ENCODE measurements around the gene NEURL1.

The NEURL1 gene

DNA sequence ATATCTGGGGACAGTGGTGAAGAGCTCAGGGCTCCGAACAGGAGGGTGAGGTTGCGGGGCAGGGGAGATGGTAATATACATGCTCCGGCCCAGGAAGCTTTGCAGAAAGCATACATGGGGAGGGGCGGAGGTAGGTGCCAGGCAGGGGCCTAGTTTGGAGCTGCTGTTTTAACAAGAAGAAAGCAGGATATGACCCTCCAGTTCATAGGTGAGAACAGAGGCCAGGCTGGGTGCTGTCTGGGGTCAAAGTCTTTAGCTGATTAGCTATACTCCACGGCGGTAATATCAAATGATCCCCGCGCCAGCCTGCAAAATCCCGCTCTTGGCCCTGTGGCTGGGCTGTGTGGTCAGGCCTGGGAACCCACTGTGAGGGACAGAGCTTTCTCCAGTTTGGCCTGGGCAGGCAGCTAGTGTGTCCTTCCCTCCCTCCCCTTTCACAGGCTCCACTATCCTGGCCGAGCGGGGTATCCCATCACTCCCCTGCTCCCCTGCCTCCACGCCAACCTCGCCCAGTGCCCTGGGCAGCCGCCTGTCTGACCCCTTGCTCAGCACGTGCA is 95.6 kb downstream of the NEURL1 start:
- Histone ChIP-seq H3K4me3 (ENCODE audit: low read length) (no peak overlapping the region), H3K27ac (ENCODE audit: low read length) (no peak overlapping the region), H3K9ac (ENCODE audit: low read depth, low read length) (no peak overlapping the region), H3K4me1 (ENCODE audit: insufficient read depth, low read length) (no peaks in the 10 kb centered on the region), H3K9me3 (ENCODE audit: insufficient read depth, low read depth, low read length) (0 out of 2 replicates have a peak, but pooled peaks cover 3% of the 10 kb centered on the region), H3K27me3 (ENCODE audit: insufficient read depth, low read length) (peaks cover under 1% of the 10 kb centered on the region; the same call in 1 of the 2 replicates), H3K36me3 (ENCODE audit: insufficient read depth, low read depth, low read length) (no peaks in the 10 kb centered on the region)

DNA sequence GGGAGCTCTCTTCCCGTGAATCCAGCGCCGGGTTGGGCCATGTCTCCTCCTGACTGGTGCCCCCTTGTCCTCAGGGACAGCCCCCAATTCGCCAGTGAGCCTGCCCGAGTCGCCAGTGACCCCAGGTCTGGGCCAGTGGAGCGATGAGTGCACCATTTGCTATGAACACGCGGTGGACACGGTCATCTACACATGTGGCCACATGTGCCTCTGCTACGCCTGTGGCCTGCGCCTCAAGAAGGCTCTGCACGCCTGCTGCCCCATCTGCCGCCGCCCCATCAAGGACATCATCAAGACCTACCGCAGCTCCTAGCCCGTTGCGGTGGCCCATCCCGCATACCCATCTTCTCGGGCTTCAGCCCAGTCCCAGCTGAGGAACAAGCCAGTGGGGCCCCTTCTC is 96.6 kb downstream of the NEURL1 start:
- Histone ChIP-seq H3K27me3 (ENCODE audit: insufficient read depth, low read length) (no peaks in the 10 kb centered on the region; the same call in 1 of the 2 replicates), H3K36me3 (ENCODE audit: insufficient read depth, low read depth, low read length) (no peaks in the 10 kb centered on the region), H3K27ac (ENCODE audit: low read length) (no peak overlapping the region)

DNA sequence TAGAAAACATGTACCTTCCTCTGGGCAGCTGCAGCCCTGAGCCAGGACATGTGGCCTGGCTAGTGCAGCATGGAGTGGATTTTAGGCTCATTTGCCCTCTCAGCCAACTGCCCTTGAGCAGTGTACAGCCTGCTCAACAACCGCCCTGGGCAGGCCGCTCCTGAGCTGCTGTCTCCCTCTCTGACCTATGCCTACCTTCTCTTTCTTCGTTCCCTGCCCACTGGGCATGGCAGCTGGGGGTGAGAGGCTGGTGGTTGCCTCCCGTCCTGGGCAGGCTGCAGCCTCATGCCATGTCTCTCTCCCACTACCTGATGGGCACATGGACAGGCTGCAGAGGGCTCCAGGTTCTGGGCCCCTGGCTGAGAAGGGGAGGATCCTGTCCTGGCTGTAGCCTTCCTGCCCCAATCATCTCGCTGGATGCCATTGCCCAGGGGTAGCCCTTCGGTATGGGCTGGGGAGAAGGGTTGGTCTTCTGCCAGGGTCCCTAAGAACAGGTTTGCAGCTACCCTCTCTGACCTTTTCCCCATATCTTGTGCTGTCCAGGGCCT is 97.3 kb downstream of the NEURL1 start:
- no peak overlapping the region for H3K9ac ChIP-seq (ENCODE audit: low read depth, low read length)
- no peak overlapping the region for H3K27ac ChIP-seq (ENCODE audit: low read length)
- H3K4me1 ChIP-seq (ENCODE audit: insufficient read depth, low read length), result no peaks in the 10 kb centered on the region
- H3K9me3 ChIP-seq (ENCODE audit: insufficient read depth, low read depth, low read length), result 0 out of 2 replicates have a peak, but pooled peaks cover 3% of the 10 kb centered on the region
- H3K36me3 ChIP-seq (ENCODE audit: insufficient read depth, low read depth, low read length), result no peaks in the 10 kb centered on the region
- H3K4me3 ChIP-seq (ENCODE audit: low read length), result no peak overlapping the region
- H3K27me3 ChIP-seq (ENCODE audit: insufficient read depth, low read length), result no peaks in the 10 kb centered on the region

More for the DNA sequence above, 96.6 kb downstream of the NEURL1 start:
- no peaks in the 10 kb centered on the region for H3K4me1 ChIP-seq (ENCODE audit: insufficient read depth, low read length)
- 0 out of 2 replicates have a peak, but pooled peaks cover 3% of the 10 kb centered on the region for H3K9me3 ChIP-seq (ENCODE audit: insufficient read depth, low read depth, low read length)
- no peak overlapping the region for H3K9ac ChIP-seq (ENCODE audit: low read depth, low read length)
- no peak overlapping the region for H3K4me3 ChIP-seq (ENCODE audit: low read length)

DNA sequence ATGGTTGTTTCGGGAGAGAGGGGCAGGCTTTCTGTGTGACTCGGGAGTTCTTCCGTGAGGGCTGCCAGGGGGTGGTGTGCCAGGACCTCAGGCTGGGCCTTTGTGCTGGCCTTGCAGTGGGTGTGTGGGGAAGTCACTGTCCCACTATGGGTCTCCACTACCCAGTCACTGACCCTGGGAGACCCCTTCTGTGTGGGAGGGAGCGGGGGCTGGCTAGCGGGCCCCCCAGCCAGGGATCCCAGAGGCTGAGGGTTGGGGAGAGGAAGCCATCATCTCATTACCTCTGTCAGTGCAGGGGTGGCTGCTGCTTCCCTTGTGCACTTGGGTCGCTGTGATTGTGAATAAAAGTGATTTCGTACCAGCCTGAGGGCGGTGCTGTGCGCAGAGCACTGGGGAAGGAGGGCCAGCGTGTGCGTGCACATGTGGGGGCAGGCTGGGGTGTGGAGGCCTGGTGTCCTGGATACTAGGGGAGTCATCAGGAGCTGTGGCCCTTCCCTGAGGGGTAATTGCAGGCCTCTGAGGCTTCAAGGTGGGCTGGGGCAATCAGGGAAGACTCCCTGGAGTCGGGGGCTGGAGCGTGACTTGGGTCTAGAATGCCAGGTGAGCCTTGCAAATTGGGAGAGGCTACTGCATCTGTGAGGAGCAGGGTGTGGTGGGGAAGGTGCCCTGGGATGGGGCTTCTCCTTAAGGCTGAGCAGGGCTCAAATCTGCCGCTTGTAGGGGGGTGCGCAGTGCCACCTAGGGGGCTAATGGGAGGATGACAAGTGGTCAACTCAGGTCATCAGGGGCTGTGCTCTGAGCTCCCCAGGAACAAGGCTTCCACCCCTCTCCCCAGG is 98.9 kb downstream of the NEURL1 start:
- no peaks in the 10 kb centered on the region for H3K4me1 ChIP-seq (ENCODE audit: insufficient read depth, low read length)
- H3K27me3 ChIP-seq (ENCODE audit: insufficient read depth, low read length), result no peaks in the 10 kb centered on the region
- 0 out of 2 replicates have a peak, but pooled peaks cover under 1% of the 10 kb centered on the region for H3K9me3 ChIP-seq (ENCODE audit: insufficient read depth, low read depth, low read length)
- no peak overlapping the region for H3K9ac ChIP-seq (ENCODE audit: low read depth, low read length)
- no peak overlapping the region for H3K27ac ChIP-seq (ENCODE audit: low read length)
- H3K4me3 ChIP-seq (ENCODE audit: low read length), result no peak overlapping the region
- H3K36me3 ChIP-seq (ENCODE audit: insufficient read depth, low read depth, low read length), result no peaks in the 10 kb centered on the region

DNA sequence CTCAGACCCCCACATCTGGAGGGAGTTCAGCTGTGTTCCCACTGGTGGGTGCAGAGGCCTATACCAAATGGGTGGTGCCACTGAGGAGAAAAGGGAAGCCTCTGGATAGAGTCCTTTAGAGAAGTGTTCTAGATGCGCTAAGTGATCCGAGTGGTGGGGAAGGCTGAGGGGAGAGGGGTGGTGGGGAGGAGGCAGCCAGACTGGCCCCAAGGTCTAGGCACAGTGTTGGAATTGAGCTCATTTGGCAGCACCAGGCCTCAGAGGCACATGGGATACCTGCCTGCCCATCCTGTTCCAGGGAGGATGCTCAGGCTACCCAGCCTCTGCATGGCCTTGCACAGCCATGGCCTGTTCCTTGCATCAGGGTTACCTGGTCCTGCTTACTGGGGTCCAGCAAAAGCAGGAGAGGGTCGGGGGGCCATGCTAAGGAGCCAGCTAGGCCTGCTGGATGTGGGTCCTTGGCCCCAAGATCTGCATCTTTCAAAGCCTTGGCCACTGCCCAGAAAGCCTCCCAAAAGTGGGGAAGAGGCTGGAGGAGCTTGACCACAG is 99.6 kb downstream of the NEURL1 start:
- no peaks in the 10 kb centered on the region for H3K36me3 ChIP-seq (ENCODE audit: insufficient read depth, low read depth, low read length)
- H3K9me3 ChIP-seq (ENCODE audit: insufficient read depth, low read depth, low read length), result no peaks in the 10 kb centered on the region
- H3K4me3 ChIP-seq (ENCODE audit: low read length), result no peak overlapping the region

DNA sequence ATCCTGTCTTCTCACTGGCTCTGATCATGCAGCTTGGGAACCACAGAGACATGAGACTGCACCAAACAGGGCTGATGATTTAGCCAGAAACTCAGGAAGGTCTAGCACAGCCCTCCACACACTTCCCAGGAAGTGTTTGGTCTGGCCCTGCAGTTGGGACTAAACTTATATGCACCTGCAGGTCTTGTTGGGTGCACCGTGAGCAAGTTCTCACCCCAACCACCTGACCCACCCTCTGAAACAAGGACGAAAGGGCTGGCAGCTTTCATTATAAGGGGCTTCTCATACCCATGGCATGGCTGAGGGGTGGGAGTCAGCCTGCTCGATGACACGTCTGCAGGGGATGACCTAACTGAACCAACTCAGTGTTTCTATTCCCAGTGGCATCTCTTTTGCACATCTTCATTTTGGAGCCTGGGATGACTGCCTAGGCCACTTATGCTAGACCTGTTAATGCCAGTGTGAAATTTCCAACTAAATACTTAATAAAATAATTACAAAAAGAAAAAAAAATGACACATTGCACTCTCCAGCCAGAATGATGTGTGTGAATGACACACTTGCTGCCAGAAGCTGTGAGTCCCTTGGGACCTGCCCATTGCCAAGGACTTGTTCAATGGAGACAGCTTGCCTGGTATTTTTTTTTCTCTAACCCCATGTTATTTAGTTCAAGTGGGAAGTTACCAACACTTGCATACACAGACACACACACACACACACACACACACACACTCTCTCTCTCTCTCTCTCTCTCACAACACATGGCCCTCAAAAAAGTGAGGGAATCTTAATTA is 102.6 kb downstream of the NEURL1 start:
- no peak overlapping the region for H3K4me3 ChIP-seq (ENCODE audit: low read length)
- no peak overlapping the region for H3K9ac ChIP-seq (ENCODE audit: low read depth, low read length)

More for the DNA sequence above, 99.6 kb downstream of the NEURL1 start:
- Histone ChIP-seq H3K4me1 (ENCODE audit: insufficient read depth, low read length) (no peaks in the 10 kb centered on the region), H3K27me3 (ENCODE audit: insufficient read depth, low read length) (no peaks in the 10 kb centered on the region), H3K27ac (ENCODE audit: low read length) (no peak overlapping the region), H3K9ac (ENCODE audit: low read depth, low read length) (no peak overlapping the region)

DNA sequence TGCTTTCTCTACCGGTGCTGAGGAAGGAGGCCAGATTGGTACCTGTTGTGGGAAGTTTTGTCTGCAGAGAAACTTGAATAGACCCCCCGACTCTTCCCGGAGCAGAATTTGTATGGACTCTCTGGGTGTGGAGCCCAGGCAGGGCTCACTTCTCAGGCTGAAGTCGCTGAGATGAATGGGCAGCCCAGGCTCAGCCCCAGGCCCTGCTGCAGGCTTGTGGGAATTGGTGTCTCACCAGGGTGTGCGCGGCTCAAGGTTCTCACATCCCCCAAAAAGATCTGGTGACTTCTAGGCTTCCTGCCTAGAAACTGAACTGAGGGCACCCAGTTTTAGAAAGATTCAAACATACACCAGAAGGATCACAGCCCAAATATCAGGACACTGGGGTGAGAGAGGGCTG is 103.5 kb downstream of the NEURL1 start:
- no peaks in the 10 kb centered on the region for H3K4me1 ChIP-seq (ENCODE audit: insufficient read depth, low read length)
- H3K4me3 ChIP-seq (ENCODE audit: low read length), result no peak overlapping the region
- H3K9me3 ChIP-seq (ENCODE audit: insufficient read depth, low read depth, low read length), result no peaks in the 10 kb centered on the region
- no peaks in the 10 kb centered on the region for H3K36me3 ChIP-seq (ENCODE audit: insufficient read depth, low read depth, low read length)
- H3K27ac ChIP-seq (ENCODE audit: low read length), result no peak overlapping the region
- H3K27me3 ChIP-seq (ENCODE audit: insufficient read depth, low read length), result no peaks in the 10 kb centered on the region
- H3K9ac ChIP-seq (ENCODE audit: low read depth, low read length), result no peak overlapping the region

More for the DNA sequence above, 102.6 kb downstream of the NEURL1 start:
- Histone ChIP-seq H3K27me3 (ENCODE audit: insufficient read depth, low read length) (no peaks in the 10 kb centered on the region), H3K9me3 (ENCODE audit: insufficient read depth, low read depth, low read length) (no peaks in the 10 kb centered on the region), H3K36me3 (ENCODE audit: insufficient read depth, low read depth, low read length) (no peaks in the 10 kb centered on the region), H3K27ac (ENCODE audit: low read length) (no peak overlapping the region), H3K4me1 (ENCODE audit: insufficient read depth, low read length) (no peaks in the 10 kb centered on the region)

DNA sequence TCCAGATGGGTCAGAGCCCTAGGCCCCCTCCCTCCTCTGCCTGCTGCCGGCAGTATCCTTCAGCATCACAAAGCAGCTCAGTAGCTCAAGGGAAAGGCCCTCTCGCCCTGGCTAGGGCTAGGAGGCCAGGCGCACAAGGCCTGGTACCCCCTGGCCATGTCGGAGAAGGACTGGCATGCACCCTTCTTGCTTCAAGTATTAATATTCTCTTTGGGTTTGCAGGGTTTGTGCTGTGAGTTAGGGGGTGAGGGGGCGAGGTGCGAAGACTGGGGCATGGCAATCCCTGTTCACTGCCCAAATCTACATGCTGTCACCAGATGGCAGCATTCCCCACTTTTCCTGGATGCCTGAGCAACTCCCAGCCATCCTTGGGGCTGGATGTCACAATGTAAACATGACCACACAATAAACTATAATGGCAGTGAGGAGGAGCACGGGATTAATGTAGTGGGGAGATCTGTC is 105.2 kb downstream of the NEURL1 start:
- no peaks in the 10 kb centered on the region for H3K9me3 ChIP-seq (ENCODE audit: insufficient read depth, low read depth, low read length)
- no peak overlapping the region for H3K27ac ChIP-seq (ENCODE audit: low read length)
- H3K36me3 ChIP-seq (ENCODE audit: insufficient read depth, low read depth, low read length), result no peaks in the 10 kb centered on the region
- no peak overlapping the region for H3K9ac ChIP-seq (ENCODE audit: low read depth, low read length)
- H3K4me3 ChIP-seq (ENCODE audit: low read length), result no peak overlapping the region
- no peaks in the 10 kb centered on the region for H3K4me1 ChIP-seq (ENCODE audit: insufficient read depth, low read length)
- H3K27me3 ChIP-seq (ENCODE audit: insufficient read depth, low read length), result no peaks in the 10 kb centered on the region

DNA sequence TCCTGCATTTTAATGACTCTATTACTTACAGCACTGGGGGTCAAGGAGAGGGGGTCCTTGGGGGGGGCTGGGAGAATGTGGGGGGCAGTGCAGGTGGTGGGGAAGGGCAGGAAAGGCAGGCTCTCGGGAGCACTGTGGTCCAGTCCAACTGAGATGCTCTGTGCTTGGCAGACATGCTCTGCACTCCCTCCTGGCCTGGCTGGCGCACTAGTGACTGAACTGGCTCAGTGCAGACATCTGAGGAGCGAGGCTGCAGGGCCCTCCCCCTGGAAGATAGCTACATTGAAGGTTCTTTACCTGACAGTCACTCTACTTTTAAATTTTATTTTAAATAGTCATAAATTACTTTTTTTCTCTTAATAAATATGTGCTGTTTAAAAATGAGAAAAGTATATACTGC is 105.7 kb downstream of the NEURL1 start:
- Histone ChIP-seq H3K27ac (ENCODE audit: low read length) (no peak overlapping the region), H3K4me1 (ENCODE audit: insufficient read depth, low read length) (no peaks in the 10 kb centered on the region), H3K9ac (ENCODE audit: low read depth, low read length) (no peak overlapping the region), H3K27me3 (ENCODE audit: insufficient read depth, low read length) (no peaks in the 10 kb centered on the region), H3K36me3 (ENCODE audit: insufficient read depth, low read depth, low read length) (no peaks in the 10 kb centered on the region), H3K4me3 (ENCODE audit: low read length) (no peak overlapping the region), H3K9me3 (ENCODE audit: insufficient read depth, low read depth, low read length) (no peaks in the 10 kb centered on the region)

DNA sequence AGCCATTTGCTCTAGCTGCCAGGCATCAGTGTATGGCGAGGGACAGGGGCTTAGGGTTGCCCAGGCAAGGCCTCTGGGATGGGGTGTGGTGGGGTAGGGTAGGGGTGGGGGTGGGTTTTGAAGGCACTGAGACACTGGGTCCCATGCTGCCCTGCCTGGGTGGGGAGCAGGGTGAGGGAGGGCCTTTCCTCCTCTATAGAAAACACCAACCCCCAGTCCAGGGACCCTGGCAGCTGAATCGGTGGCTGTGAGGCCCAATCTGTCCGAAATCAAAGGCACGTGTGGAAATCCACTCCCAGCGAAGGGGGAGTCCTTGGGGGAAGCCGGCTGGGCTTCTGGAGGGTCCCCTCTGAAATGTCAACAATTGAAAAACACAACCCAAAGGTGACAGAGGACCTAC is 106.4 kb downstream of the NEURL1 start:
- Histone ChIP-seq H3K36me3 (ENCODE audit: insufficient read depth, low read depth, low read length) (no peaks in the 10 kb centered on the region), H3K4me3 (ENCODE audit: low read length) (no peak overlapping the region), H3K4me1 (ENCODE audit: insufficient read depth, low read length) (no peaks in the 10 kb centered on the region), H3K9me3 (ENCODE audit: insufficient read depth, low read depth, low read length) (no peaks in the 10 kb centered on the region), H3K27ac (ENCODE audit: low read length) (no peak overlapping the region), H3K27me3 (ENCODE audit: insufficient read depth, low read length) (no peaks in the 10 kb centered on the region), H3K9ac (ENCODE audit: low read depth, low read length) (no peak overlapping the region)

DNA sequence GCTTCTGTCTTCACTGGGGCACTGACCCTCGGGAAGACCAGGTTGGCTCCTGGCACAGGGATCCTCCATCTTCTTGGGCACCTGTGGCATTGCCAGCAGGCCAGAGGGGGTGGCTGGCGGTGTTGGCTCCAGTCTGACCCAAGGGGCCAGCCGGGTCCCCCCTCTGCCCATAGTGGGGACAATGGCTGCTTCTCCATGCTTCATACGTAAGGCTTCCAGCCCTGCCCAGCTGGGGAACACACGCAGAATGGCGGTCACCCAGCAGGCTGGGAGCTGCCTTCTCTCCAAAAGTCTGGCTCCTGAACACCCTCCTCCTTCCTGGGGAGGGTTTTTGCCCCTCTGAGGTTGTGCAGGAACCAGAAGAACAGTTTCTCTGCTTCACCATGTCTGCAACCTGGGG is 106.8 kb downstream of the NEURL1 start:
- no peak overlapping the region for H3K4me3 ChIP-seq (ENCODE audit: low read length)
- no peaks in the 10 kb centered on the region for H3K36me3 ChIP-seq (ENCODE audit: insufficient read depth, low read depth, low read length)
- H3K27ac ChIP-seq (ENCODE audit: low read length), result no peak overlapping the region
- no peaks in the 10 kb centered on the region for H3K4me1 ChIP-seq (ENCODE audit: insufficient read depth, low read length)
- H3K9ac ChIP-seq (ENCODE audit: low read depth, low read length), result no peak overlapping the region
- no peaks in the 10 kb centered on the region for H3K27me3 ChIP-seq (ENCODE audit: insufficient read depth, low read length)
- no peaks in the 10 kb centered on the region for H3K9me3 ChIP-seq (ENCODE audit: insufficient read depth, low read depth, low read length)
